Nasal cavity respiratory epithelium epithelial cell of viscerocranial mucosa (primary cell): ENCODE measurements around the gene GALNT1. TPM values are rescaled to one million over a fixed set of nuclear protein-coding genes. Genes with fewer than 3 reads are reported as not detected.

Experiments used
- total RNA-seq: library from RNA; depleted of rRNA; stranded (reverse); fragments of >200 nt; gene quantifications from 2 replicates; pipeline ENCODE4 v1.2.3, GENCODE V29; 2014

GALNT1 gene
- total RNA-seq: 67.0 and 99.4 TPM in 2 replicates

GRCh38 chr18:35581546-35581897, at the start of gene GALNT1:
GALNT1 (plus strand) TSS chr18:35581740; CDS start chr18:35654663, 72,923 bp downstream.

Other genes starting within 250 kb of the GALNT1 start
- gene ZNF24, start 237.3 kb upstream of the GALNT1 start, total RNA-seq: 35.5 and 40.6 TPM in 2 replicates
- 1.0 and 1.7 TPM in 2 replicates for gene ZNF396, start 204.4 kb upstream of the GALNT1 start, total RNA-seq
- gene INO80C, start 83.8 kb upstream of the GALNT1 start, total RNA-seq: 7.4 and 9.9 TPM in 2 replicates